ENCODE data around the gene DVL1. TPM values are rescaled to one million over a fixed set of nuclear protein-coding genes. Genes with fewer than 3 reads are reported as not detected.

Gene DVL1
- polyA plus RNA-seq, 1 donor: 54.3 TPM

DNA sequence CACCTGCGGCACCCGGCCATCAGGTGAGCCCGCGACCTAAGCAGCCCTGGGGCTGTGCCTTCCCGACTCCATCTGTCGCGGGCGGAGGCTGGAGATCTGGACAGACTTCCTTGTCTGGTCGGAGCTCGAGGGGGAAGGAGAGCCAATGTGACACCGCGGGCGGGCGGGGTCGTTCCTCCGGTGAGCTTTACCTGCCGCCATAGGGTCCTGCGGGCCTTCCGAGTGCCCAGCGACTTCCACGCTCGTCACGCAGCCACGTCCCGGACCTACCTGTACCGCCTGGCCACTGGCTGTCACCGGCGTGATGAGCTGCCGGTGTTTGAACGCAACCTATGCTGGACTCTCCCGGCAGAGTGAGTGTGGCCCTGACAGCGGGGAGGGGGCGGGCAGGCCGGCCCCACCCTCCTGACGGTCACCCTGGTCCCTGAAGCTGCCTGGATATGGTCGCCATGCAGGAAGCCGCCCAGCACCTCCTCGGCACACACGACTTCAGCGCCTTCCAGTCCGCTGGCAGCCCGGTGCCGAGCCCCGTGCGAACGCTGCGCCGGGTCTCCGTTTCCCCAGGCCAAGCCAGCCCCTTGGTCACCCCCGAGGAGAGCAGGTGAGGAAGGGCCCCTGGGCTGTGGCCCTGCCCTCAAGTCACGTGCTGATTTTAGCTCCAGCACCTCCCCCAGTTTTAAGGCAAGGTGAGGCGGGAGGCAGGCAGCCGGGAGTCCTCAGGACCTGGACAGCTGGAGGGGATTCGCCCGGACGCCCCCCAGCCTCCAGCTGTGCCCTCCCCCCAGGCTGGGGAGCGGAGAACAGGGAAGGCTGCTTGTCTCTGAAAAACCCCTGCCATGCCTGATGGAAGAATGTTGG lies 39.7 kb downstream of the DVL1 start:
- no peak for DNase-seq

DNA sequence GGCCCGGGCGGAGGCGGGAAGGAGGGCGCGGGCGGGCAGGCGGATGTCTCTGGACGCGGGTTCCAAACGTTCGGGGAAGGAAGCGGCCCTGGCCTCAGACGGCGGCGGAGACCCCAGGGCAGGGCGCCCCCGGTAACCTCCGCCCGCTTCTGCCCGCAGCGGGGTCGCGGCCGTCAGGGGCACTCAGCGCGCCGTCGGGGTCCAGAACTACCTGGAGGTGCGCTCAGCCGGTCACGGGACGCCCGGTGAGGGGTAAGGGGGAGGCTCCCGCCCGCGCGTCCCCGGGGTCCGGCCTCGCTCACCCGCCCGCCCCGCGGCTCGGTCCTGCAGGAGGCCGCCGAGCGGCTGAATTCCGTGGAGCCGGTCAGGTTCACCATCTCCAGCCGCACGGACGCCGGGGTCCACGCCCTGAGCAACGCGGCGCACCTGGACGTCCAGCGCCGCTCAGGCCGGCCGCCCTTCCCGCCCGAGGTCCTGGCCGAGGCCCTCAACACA lies 40.4 kb downstream of the DVL1 start:
- no peak for DNase-seq

DNA sequence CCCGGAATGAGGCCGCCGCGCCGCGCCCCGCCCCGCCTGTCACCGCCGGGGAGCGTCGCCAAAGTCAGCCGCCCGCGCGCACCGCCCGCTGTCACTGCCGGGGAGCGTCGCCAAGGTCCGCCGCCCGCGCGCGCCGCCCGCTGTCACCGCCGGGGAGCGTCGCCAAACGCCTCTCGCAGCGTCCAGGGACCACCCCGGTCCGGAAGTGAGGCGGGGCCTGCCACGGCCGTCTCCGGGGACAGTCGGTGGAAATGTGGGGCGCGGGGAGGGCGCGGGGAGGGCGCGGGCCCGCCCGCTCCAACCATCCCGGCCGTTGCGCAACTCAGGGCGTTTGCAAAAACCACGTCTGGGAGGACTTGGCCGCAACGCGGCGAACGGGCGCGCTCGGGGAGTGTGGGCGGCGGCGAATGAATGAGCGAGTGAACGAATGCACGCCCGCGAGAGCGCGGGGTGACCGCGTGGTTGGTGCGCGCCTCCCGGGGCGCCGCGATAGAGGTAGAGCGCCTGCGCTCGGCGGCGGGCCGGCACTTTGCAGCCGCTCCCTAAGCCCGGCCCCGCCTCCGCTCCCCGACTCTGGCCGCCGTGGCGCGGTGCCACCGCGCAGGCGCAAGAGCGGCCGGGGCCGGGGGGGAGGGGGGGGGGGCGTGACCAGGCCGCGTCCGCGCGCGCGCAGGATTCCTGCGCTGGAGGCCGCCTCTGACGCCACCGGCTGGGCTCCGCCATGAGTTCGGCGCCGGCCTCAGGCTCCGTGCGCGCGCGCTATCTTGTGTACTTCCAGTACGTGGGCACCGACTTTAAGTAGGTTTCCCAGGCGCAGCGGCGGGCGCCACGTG lies 41.1 kb downstream of the DVL1 start, which contains the start of the genes ACAP3 and PUSL1:
Gene ACAP3, minus strand, starts transcription at position 8 of the 833 bp plus-strand sequence. CDS start 115 bp downstream, outside the sequence.
Gene PUSL1, plus strand, starts transcription at position 675 of the 833 bp plus-strand sequence. Its CDS starts 47 bp downstream, at position 722.
- peak; percentile 93 for DNase-seq

DNA sequence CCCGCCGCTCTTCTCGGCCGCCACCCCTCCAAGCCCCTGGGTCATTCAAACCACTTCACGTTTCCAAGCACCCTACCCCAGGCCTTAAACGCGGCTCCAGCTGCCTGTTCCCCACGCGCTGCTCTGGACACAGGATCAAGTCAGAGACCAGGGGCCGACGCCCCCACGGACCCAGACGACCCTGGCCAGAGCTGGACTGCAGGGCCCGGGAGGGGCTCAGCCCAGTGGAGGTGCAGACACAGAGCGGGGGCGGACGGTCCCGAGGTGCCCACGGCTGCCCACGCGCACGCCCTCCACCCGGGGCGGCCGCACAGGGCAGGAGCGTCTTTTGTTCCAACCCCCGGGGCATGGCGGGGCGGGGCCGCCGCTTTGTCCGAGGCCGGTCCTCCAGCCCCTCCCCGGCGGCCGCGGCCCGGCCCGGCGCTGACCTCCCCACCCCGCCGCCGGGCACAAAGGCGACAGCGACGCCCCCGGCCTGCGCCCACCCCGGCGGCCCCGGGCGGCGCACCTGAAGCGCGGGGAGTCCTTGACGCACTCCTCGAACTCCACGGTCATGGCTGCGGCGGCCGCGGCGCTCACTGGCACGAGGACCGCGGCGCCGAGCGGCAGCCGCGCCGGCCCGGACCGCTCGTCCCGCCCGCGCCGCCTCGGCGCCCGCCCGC lies 41.8 kb downstream of the DVL1 start:
- DNase-seq: no peak

DNA sequence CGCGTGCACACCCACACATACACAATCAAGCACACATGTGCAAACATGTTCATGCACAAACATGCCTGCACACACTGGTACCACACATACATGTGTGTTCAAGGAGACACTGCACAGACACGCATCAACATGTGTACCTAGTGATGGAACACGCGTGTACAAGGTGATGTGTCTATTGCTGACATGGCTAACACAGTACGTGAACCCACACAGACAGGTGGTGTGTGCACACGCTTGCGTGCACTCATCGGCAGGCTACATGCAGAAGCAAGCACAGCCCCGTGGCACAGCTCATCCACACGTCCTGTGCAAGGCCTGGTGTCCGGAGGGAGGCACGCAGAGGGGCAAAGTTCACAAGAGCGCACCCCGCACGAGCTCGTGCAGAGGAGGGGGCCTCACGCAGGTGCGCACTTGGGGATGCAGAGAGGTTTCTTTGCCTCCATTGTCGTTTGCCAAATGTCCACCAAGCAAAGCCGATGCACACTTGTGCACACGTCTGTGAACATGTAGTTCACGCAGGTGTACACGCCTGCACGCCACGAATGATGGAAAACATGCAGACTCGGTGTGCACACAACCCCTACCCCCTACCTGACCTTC lies 42.5 kb downstream of the DVL1 start:
- DNase-seq: no peak

DNA sequence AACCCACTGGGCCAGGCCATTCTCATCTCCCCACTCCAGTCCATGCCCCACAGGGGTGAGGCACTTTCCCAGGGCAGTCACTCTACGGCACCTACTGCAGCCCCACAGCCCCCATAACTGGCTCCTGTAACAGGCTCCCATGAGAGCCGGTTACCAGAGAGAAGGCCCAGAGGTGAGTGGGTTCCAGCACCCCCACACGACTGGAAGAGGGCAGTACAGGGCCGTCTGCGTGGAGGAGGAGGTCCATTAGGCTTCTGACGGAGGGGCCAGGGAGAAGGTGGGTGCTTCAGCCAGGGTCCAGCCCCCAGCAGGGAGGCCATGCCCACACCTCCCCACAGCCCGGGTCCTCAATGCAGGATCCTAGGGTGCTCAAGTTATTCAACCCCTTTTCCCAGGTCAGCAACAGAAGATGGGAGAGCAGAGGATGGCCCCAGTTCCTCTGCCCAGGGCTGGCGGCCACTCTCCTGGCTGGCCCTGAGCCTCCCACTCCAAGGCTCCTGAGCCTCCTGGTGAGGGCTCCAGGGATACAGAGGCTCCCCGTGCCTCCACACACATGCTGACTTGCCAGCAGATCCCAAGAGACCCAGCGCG lies 43.1 kb downstream of the DVL1 start:
- no peak for DNase-seq

DNA sequence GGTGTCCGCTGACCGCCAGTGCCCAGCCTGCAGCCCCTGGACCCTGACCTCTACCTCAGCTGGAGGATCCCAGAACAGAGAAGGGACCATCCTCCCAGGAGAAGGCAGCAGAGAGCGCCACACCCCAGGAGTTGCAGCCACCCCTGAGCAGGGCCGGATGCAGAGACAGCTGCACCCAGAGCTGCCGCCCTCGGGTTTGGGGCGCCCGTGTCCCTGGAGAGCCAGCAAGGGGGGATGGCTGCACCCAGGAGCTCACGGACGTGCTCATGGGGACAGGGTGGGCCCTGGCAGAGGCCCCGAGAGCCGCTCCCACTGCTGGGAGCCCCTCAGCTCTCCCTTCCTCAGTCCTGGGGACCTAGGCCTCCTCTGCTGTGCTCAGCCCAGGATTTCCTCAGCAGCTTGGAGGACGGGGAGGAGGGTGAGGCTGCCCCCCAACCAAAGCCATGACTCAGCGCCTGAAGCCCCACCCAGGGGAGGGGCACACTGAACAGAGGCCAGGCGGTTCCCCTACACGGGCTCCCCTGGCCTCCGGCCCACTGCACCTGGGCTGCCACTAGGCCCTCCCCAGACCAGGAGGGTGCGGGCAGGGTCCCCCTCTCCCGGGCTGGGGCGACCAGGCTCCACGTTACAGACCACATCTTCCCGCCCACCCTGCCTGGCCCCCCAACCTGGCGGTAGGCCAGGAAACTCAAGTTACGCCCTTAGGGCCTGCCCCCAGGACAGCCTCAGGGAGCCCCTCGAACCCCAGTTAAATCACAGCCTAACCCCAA lies 43.7 kb downstream of the DVL1 start:
- peak; percentile 59 for DNase-seq

DNA sequence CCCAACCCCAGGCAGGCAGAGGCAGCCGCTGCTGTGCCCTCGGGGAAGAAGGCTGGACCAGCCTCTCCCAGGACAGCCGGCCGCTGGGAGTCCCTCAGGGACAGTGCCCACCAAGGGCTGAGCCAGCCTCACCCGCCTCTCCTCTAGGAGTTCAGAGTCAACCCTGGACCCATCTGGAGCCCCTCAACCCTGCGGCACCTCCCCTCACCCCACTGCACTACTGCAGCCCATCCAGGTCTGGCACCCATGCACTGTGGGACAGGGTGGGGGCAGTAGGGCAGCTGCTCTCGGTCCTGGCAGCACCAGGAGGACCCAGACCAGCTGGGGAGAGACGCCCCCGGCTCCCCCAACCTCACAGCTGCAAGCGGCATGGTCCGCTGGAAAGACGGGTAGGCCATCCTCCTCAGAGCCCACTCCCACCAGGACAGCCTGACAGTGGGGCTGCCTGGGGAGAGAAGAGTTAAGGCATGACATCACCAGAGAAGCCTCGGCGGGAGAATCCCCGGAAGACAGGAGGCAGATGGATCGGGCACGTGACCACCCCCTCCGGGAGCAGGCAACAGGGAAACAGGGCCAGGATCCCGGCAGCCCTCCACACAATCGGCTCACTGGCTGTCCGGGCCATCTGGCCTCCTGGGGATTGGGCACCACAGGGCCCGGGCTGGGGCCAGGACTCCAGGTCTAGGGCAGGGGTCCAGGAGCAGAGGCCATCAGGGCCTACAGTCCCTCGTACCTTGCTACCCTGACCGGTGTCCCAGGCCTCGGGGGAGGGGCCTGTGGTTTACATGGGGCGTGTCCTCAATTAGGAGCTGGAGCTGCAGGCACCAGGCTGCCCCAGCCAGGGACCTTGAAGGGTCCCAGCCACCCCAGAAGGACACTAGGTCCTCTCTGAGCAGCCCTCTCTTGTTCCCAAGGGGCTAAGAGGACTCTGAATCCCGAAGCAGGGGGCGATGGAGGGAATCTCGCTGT lies 44.6 kb downstream of the DVL1 start:
- peak; percentile 49 for DNase-seq

DNA sequence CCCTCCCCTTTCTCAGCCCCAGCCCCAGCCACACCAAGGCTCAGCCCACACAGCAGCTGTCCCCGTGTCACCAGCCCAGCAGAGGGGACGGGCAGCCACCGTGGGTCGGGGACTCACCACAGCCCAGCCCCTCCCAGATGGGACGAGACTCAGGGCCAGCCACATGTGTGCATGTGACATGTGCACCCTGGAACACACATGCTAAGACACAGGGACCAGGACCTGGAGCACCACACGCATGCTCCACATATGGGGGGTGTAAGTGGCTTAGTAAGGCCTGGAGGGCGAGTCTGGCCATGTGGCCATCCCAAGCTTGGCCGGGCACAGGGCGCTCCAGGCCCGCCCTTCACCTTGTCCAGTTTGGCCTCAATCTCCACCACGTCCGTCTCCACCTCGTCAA lies 45.5 kb downstream of the DVL1 start:
- no peak for DNase-seq

DNA sequence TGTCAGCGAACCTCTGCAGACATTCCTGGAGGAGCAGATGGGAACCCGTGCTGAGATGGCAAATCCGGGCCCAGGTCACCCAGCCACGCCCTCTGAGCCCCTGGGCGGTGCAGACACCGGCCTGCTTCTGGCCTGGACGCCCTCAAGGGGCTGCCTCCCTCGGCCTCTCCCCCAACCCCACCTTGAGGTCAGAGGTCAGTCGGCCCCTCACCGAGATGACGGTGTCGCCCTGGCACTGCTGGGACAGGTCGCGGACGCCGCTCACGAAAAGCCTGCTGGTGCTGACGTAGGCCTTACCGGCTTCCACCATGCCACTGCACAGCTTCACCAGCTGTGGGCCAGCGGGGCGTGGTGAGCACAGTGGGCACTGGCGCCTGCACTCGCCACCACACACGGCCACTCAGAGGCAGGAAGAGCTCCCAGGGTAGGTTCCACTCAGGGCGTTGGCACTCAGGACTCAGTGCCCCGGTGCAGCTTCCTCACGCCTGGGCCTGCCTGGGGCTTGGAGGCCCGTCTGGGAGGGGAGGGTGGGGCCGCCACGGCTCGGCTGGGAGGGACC lies 46.2 kb downstream of the DVL1 start:
- DNase-seq: no peak

DNA sequence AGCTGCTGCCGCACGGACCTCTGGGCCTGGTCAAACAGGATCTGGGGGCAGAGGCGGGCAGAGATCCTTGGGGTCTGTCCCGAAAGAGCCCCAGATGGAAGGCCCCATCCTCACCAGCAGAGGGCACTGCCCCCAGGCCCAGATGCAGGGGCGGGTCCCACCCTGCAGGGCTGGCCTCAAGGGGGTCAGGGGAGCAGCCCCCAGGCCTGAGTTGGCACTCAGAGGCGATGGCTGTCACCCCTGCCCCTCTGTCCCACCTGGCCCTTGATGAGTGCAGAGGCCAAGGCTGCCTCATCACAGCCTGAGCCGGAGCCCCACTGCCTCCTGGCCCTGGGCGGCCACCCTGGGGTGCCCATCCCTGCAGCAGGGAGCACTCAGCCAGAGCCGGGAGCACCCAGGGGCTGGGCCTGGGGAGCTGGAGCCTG lies 47.2 kb downstream of the DVL1 start:
- no peak for DNase-seq

DNA sequence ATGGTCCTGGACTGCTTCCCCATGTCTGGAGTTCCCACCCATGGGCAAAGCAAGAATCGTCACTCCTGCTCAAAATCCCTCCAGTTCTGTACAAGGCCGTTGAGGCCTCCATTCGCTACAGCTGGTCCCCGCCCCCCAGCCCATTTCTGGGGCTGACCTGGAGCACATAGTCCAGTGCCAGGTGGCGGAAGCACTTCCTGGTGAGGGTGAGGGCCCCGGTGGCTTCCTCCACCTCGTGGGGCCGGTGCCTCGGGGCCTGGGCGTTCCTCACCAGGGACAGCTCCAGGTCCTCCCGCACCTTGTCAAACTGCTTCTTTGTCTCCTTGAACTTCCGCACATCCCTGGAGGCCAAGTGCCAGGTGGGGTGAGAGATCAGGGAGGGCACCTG lies 48.9 kb downstream of the DVL1 start:
- no peak for DNase-seq

DNA sequence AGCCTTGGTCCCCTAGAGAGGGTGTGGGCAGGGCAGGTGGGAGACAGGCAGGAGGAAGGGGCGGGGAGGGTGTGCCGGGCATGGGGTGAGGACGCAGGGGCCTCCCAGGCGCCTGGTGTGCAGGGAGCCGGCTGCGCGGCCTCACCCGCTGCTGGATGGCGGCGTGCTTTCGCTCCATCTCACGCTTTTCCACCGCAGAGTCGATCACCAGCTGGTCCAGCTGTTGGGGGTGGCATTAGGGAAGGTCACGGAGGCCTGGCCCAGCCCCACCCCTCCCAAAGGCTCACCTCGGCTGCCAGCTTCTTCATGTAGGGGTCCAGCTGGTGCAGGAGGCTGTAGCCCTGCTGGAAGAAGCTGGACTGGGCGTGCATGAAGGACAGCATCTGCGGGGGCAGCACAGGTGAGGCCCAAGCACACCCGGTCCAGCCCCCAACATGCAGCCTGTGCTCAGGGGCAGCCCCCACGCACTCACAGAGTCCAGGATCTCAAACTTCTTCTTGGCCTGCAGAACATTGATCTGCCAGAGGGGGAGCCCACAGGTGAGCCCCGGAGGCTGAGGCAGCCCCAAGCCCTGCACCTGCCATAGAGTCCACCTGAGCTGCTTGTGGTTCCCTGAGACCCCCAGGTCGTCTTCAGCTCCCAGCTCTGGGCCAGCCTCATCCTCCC lies 49.4 kb downstream of the DVL1 start:
- DNase-seq: no peak

DNA sequence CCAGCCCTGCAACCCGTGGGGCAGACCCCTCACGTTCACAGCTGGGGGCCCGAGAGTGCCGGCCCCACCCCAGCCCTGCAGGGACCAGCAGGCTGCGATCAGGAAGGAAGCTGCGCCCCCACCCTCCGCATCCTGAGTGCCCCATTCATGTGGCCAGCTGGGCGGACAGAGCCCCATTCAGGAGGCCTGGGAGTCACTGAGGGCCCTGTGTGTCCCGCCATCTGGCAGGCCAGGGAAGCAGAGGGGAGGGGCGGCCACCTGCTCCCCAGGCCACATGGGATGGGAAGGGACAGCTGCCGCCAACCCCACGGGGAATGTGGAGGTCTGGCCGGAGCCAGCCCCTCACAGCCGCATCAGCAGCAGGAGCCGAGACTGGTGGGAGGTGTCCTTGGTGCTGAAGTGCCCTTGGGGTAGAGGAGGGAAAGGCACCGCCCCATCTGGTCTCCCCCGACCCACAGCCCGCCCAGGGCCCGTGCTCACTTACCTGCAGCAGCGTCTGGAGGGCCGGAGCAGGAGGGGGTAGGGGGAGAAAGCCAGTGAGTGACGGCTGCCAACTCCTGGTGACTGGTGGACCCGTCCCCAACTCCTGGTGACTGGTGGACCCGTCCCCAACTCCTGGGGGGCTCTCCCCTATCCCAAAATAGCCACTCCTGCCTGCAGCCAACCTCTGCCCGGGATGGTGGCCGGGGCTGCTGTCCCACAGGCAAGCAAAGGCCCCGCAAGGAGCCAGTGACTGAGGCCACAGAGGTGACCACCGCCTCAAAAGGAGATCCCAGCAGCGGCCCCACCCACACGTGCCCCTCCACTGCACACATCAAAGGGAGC lies 50.1 kb downstream of the DVL1 start:
- DNase-seq: no peak

DNA sequence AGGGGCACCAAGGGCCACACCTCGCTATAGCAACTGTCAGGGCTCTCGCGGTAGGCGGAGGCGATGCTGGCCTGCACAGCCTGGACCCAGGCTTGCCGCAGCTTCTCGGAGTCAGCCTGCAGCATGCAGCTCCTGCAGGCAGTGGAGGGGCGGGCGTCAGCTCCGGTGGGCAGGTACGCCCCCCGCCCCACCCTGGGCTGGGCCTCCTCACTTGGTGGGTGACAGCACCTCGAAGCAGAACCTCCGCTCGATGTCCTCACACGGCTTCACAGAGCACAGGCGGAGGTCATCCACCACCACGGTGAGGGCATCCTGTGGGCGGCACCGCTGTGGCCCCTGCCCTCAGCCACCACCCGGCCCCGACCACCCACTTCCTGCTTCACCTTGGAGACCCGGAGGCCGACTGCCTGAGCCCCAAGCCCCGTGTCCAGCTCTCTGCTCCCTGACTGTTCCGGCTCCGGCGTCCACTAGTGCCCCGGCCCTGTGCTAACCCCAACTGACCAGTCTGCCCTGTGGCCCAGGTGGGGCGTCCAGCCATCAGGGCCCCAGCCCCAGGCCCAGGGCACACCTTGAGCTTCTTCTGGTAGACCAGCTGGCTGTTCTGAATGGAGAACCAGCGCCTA lies 51.3 kb downstream of the DVL1 start:
- no peak for DNase-seq

DNA sequence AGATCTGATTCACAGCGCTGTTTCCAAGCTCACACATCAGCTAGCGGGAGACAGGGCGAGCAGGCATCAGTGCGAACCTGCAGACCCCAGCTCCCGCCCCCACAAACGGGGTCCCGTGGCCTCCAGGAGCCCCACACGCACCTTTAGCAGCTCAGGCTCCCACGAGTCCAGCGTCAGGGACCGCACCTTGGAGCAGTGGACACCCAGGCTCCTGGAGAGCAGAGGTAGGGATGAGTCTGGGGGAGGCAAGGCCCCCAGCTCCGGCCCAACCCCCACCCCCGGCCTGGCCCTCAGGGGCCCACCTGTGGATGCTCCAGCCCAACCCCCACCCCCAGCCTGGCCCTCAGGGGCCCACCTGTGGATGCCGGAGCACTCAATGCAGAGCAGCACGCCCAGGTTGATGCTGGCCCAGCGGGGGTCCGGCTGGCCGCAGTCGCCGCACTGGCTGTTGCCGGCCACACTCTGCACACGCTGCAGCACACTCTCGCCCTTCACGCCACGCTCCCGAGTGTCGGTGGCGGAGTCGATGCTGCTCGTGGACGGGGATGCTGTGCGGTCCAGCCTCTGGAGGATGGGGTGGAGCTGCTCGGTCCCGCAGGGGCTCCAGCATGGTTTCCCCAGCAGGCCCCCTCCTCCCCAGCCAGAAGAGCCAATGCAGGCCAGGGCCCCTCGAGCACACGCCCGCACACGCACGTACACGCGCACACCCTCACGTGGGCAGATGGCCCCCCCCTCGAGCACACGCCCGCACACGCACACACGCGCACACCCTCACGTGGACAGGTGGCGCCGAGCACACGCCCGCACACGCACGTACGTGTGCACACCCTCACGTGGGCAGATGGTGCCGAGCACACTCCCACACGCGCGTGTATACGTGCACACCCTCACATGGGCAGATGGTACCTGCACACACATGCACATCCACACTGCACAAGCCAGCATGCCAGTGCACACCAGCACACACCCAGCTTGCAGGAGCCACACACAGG lies 52.9 kb downstream of the DVL1 start:
- DNase-seq: no peak

Measured in hindlimb muscle (tissue), 1 donor.